HUES6 (cell line): Measurements from ENCODE around the gene CCDC9.
"Not testable (repeated sequence)": the region's sequence is repeated elsewhere in the genome, so short reads cannot be mapped to it uniquely, and the experiment has no call there.

Experiments used
- H3K27ac ChIP-seq: 2 replicates; pipeline ENCODE4 v1.7.0; 2013; ENCODE audit warnings: low read depth, mild to moderate bottlenecking, low read length, inconsistent platforms
- H3K27me3 ChIP-seq: 2 replicates; pipeline ENCODE4 v1.6.1; 2013; ENCODE audit warnings: low read length; ENCODE audit not compliant: control insufficient read depth, insufficient read depth
- H3K36me3 ChIP-seq: 2 replicates; pipeline ENCODE4 v1.6.1; 2013; ENCODE audit warnings: low read length; ENCODE audit not compliant: control insufficient read depth, insufficient read depth
- H3K4me1 ChIP-seq: 2 replicates; pipeline ENCODE4 v1.6.1; 2013; ENCODE audit warnings: low read length; ENCODE audit not compliant: control insufficient read depth, insufficient read depth
- H3K4me3 ChIP-seq: 2 replicates; pipeline ENCODE4 v1.5.1; 2013; ENCODE audit warnings: low read depth, low read length
- H3K9ac ChIP-seq: one replicate; pipeline ENCODE4 v1.6.1; 2013; ENCODE audit warnings: mild to moderate bottlenecking, low read length
- H3K9me3 ChIP-seq: 2 replicates; pipeline ENCODE4 v1.6.1; 2013; ENCODE audit warnings: low read depth, low read length; ENCODE audit not compliant: control insufficient read depth, insufficient read depth

CCDC9 gene

DNA sequence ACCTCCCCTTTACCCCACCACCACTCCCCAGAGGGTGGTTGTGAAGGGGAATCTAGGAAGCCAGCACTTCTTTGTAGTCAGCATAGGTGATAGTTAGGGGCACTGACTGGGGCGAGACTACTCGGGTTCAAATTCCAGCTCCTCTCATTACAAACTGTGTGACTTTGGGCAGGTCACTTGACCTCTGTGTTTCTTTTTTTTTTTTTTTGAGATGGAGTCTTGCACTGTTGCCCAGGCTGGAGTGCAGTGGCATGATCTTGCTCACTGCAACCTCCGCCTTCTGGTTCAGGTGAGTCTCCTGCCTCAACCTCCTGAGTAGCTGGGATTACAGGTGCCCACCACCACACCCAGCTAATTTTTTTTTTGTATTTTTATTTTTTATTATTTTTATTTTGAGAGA lies 20.2 kb downstream of the CCDC9 start:
- not testable (repeated sequence) for H3K36me3 ChIP-seq, H3K9ac ChIP-seq, H3K27ac ChIP-seq, H3K4me3 ChIP-seq, H3K9me3 ChIP-seq
- H3K4me1 ChIP-seq, result peaks cover 16% of the 10 kb centered on the region
- peaks cover 11% of the 10 kb centered on the region for H3K27me3 ChIP-seq

DNA sequence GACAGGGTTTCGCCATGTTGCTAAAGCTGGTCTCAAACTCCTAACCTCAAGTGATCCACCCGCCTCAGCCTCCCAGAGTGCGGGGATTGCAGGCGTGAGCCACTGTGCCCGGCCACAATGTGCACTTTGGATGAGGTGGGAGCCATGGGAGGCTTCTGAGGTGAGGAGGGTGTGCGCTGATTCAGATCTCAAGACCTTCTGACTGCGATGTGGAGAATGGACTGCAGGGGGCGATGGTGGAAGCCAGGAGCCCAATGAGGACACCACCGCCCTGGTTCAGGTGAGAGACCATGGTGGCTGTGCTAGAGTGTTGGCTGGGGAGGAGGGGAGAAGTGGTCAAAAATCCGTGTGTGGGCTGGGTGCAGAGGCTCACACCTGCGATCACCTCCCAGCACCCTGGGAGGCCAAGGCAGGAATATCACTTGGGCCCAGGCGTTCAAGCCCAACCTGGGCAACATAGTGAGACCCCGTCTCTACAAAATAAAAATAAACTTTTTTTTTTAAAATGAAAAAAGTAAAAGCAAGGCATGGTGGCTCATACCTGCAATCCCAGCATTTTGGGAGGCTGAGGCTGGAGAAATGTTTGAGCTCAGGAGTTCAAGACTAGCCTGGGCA lies 24.0 kb downstream of the CCDC9 start:
- no peaks in the 10 kb centered on the region for H3K9me3 ChIP-seq
- H3K9ac ChIP-seq, result no peak overlapping the region
- peaks cover 4% of the 10 kb centered on the region for H3K4me1 ChIP-seq
- no peak overlapping the region for H3K4me3 ChIP-seq
- no peak overlapping the region for H3K27ac ChIP-seq
- peaks cover 7% of the 10 kb centered on the region for H3K27me3 ChIP-seq
- H3K36me3 ChIP-seq, result no peaks in the 10 kb centered on the region

DNA sequence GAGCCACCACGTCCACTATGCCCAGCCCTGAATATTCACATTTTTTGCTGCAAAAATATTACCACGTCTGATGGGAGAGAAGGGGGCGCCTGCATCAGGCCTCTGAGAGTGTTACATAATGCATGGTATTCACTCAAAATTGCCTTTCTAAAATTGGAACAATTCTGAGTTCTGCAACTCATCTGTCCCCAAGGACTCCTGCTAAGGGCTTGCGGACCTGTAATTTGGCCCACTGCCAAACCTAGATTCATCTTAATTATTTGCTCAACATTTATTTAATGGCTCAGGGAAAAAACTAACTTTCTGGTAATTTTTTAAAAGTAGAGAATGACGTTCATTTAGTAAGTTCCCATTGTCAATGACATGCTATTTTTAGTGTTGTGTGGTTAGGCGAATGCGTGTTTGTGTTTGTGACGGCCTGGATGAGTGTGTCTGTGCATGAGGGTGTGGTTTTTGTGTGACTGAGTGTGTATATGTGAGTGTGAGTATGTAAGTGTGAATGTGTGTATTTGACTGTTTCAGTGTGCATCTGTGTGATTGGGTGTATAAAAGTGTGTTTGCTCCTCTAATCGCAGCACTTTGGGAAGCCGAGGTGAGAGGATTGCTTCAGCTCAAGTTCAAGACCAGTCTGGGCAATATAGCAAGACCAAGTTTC lies 27.2 kb downstream of the CCDC9 start:
- Histone ChIP-seq H3K27ac (no peak overlapping the region), H3K27me3 (no peaks in the 10 kb centered on the region), H3K4me1 (no peaks in the 10 kb centered on the region), H3K36me3 (no peaks in the 10 kb centered on the region), H3K9me3 (no peaks in the 10 kb centered on the region), H3K9ac (no peak overlapping the region), H3K4me3 (no peak overlapping the region)

DNA sequence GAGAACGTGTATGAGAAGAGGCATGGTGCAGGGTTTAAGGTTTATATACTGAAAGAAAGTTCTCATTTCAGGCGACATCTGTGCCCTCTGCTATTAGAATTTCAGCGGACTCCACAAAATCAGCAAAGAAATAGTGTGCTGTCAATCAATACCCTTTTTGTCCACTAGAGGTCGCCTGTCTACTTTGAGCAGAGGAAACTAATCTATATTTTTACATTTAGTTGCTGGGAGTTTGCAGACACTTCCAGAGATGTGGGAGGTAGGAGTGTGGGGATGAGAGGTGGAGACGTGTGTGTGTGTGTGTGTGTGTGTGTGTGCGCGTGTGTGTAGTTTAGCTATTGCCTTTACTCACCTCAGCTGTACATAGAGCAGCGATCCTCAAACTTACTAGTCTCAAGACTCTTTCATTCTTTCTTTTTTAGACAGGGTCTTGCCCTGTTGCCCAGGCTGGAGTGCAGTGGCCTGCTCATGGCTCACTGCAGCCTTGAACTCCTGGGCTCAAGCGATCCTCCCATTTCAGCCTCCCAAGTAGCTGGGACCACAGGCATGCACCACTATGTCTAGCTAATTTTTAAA lies 28.1 kb downstream of the CCDC9 start:
- Histone ChIP-seq H3K27ac (no peak overlapping the region), H3K27me3 (no peaks in the 10 kb centered on the region), H3K9me3 (no peaks in the 10 kb centered on the region; the same call in 1 of the 2 replicates), H3K4me3 (no peak overlapping the region), H3K4me1 (no peaks in the 10 kb centered on the region; the same call in 1 of the 2 replicates), H3K9ac (no peak overlapping the region), H3K36me3 (no peaks in the 10 kb centered on the region)

- Histone ChIP-seq H3K27ac (no peak overlapping the region), H3K4me1 (peaks cover 4% of the 10 kb centered on the region), H3K36me3 (no peaks in the 10 kb centered on the region), H3K9me3 (no peaks in the 10 kb centered on the region), H3K4me3 (no peak overlapping the region), H3K27me3 (no peaks in the 10 kb centered on the region), H3K9ac (no peak overlapping the region)
Observed at GRCh38 chr19:47296036-47296435, 39.7 kb downstream of the CCDC9 start.

DNA sequence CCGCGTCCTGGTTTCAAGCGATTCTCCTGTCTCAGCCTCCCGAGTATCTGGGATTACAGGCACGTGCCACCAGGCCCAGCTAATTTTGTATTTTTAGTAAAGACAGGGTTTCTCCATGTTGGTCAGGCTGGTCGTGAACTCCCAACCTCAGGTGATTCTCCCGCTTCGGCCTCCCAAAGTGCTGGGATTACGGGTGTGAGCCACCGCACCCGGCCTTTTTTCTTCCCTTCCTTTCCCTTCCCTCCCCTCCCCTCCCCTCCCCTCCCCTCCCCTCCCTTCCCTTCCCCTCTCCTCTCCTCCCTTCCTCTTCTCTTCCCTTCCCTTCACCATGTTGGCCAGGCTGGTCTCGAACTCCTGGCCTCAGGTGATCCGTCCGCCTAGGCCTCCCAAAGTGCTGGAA lies 44.5 kb downstream of the CCDC9 start:
- not testable (repeated sequence) for H3K9ac ChIP-seq, H3K27me3 ChIP-seq, H3K4me3 ChIP-seq, H3K9me3 ChIP-seq, H3K4me1 ChIP-seq, H3K36me3 ChIP-seq, H3K27ac ChIP-seq

DNA sequence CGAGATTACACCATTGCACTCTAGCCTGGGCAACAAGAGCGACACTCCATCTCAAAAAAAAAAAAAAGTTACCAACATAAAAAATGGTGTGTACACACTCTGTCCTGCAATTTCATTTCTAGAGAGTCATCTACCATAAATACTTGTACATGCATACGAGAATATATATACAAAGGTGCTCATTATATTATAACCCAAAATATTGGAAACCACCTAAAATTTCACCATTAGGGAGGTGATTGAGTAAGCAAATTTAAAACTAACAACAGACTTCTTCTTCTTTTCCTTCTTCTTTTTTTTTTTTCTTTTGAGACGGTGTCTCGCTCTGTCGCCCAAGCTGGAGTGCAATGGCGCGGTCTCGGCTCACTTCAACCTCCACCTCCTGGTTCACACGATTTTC lies 45.9 kb downstream of the CCDC9 start:
- Histone ChIP-seq H3K4me1 (peaks cover 4% of the 10 kb centered on the region), H3K36me3 (no peaks in the 10 kb centered on the region), H3K9me3 (no peaks in the 10 kb centered on the region), H3K4me3 (no peak overlapping the region), H3K9ac (no peak overlapping the region), H3K27me3 (no peaks in the 10 kb centered on the region), H3K27ac (no peak overlapping the region)

DNA sequence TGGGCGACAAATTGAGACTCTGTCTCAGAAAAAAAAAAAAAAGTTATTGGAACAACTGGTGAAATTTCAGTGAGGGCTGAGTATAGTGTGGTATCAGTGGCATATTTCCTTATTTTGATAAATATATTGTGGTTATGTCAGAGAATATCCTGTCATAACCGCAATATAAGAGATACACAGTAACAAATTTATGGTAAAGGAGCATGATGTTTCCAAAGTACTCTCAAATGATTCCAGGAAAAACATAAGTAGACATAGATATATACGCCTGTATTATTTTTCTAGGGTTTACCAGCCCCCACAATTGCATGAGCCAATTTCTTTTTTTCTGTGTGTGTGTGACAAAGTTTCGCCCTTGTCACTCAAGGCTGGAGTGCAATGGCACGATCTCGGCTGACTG lies 47.6 kb downstream of the CCDC9 start:
- Histone ChIP-seq H3K9ac (no peak overlapping the region), H3K27me3 (no peaks in the 10 kb centered on the region), H3K36me3 (no peaks in the 10 kb centered on the region), H3K4me3 (no peak overlapping the region), H3K9me3 (no peaks in the 10 kb centered on the region), H3K27ac (no peak overlapping the region), H3K4me1 (peaks cover 4% of the 10 kb centered on the region)

GRCh38 chr19:47305309-47305751 lies 49.0 kb downstream of the CCDC9 start:
- no peaks in the 10 kb centered on the region for H3K9me3 ChIP-seq
- H3K27me3 ChIP-seq, result no peaks in the 10 kb centered on the region
- H3K4me3 ChIP-seq, result no peak overlapping the region
- no peak overlapping the region for H3K9ac ChIP-seq
- no peak overlapping the region for H3K27ac ChIP-seq
- H3K36me3 ChIP-seq, result no peaks in the 10 kb centered on the region
- H3K4me1 ChIP-seq, result no peaks in the 10 kb centered on the region

GRCh38 chr19:47306303-47306702 lies 50.0 kb downstream of the CCDC9 start:
- no peak overlapping the region for H3K4me3 ChIP-seq
- no peak overlapping the region for H3K9ac ChIP-seq
- no peaks in the 10 kb centered on the region for H3K36me3 ChIP-seq
- no peaks in the 10 kb centered on the region for H3K27me3 ChIP-seq
- no peaks in the 10 kb centered on the region for H3K4me1 ChIP-seq
- no peak overlapping the region for H3K27ac ChIP-seq
- H3K9me3 ChIP-seq, result no peaks in the 10 kb centered on the region

DNA sequence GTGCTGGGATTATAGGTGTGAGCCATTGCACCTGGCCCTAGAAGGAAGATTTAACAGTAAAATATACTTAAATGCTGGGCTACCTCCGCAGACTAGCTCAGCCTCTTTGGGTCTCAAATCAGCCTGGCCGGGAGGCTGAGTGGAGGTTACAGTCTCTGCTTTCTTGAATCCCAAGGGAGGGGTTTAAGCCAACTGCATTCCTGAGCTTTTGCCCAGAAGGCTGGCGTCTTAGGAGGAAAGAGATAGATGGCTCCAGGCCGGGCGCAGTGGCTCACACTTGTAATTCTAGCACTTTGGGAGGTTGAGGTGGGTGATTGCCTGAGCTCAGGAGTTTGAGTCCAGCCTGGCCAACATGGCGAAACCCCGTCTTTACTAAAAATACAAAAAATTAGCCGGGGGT lies 52.7 kb downstream of the CCDC9 start:
- no peaks in the 10 kb centered on the region for H3K27me3 ChIP-seq
- no peak overlapping the region for H3K9ac ChIP-seq
- no peaks in the 10 kb centered on the region for H3K4me1 ChIP-seq
- no peaks in the 10 kb centered on the region for H3K9me3 ChIP-seq
- H3K27ac ChIP-seq, result no peak overlapping the region
- no peaks in the 10 kb centered on the region for H3K36me3 ChIP-seq
- no peak overlapping the region for H3K4me3 ChIP-seq
